Inflammatory macrophage (primary cell): Measurements from ENCODE around the gene LEKR1.

Experiments
- DNase-seq, 2 donors: peaks; one replicate each; pipeline ENCODE4 v3.0.0-alpha.2; 2020 to 2022

Gene LEKR1

DNA sequence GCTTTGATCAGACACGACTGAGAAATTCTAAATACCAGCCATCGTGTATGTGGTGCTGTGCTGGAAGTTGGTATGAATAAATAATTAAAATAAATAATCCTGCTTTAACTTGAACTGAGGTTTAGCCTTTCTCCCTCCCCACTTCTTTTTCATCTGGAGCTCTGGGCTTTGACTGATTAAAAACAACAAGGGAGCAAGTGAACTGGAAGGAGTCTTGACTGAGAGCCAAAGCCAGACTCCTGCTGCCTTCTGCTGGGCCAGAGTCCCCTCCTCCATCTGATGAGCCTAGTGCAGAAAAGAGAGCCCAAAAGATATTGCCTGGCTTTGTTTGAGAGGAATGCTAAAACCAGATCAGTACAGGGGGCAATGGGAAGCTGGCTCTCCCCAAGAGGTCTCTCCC, 237.8 kb downstream of the LEKR1 start:
- no peak for DNase-seq

- peak; percentile 72 to 81 for DNase-seq
Measured at GRCh38 chr3:157064402-157064801, 238.2 kb downstream of the LEKR1 start.

DNA sequence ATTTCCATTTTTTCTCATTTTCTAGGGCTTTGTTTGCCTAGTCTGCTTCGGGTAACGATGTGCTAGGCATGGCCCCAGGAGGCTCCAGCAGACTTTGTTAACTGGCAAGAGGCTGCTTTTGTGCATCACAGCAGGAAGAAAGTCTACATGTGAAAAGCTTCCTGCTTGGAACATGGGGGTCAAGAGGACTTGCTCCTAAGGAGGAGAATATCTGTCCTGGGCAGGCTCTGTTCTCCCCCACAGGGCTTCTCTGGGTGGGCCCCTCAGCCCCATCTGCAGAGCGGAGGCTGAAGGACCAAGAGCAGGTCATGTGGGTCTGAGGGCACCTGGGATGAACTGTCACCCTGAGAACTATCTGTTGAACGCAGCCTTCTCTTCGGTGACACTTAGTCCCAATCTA, 239.0 kb downstream of the LEKR1 start:
- no peak for DNase-seq

GRCh38 chr3:157066335-157067098, 240.4 kb downstream of the LEKR1 start:
- DNase-seq: no peak

DNA sequence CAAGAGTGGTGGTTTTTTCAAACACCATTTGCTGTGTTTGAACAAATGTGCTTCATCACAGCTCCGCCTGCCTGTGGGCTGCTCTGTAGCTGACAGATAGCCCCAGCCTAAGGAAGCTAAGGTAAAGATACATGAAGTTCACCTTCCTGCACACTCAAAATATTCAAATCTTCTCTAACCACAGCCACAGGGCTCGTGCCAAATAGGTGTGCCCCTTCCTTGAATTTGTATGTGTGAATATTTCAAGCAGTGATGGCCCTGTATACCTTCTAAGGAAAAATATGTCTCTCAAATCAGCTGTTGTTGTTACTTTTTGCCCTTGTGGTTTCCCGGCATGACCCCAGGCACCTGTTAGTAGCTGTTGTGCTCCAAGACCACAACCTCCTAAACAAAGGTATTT, 241.0 kb downstream of the LEKR1 start:
- no peak for DNase-seq

- no peak for DNase-seq
Measured at GRCh38 chr3:157069406-157069805, 243.3 kb downstream of the LEKR1 start.

DNA sequence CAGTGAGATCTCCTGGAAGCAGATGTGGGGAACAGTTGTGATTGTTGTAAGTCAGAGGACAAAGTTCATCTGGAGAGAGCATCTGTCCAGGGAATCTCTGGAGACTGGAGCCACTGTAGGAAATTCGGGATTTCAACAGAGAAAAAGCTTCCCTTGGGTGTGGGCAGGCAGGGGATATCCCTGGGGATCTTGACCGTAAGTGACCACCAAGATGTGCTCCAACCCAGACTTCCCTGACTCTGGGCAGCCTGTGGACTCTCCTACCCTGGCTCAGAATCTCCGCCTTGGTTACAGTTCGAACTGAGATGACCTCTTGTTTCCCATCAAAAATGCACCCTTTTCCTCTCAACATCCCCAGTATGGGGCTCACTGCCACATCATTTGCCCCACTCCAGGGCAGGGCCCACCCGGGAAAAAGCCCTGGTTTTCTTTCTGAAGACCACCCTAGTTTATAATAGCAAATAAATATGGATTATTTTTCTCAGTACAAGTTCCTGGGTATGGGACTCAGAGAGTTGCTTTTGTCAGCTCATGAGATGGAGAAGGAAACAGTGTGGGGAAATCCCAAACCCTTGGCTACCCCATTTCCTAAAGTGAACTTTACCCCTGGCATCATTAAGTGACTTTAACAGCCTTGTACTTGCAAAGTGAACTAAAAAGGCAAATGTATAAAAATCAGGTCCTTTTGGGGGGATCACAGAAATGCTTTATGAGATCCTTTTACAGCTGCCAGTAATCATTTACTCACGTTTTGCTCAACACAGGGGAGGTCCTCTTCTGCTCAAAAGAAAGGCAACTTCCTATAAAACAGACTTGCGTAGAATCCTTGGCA, 243.9 kb downstream of the LEKR1 start:
- DNase-seq: no peak

DNA sequence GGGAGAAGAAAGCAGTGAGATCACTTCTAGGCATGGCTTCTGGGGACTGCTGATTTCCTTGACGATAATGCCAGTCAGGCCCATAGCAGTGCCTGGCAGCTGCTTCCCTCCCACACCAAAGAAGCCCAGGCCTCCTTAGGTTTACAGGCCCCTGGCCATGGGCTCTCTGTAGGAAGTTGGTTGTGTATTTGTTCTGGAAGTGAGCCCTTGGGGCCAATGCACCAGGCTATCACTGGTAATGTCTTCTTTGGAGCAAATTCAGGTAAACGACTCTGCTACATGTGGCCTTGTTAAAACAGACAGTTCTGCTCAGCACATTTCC, 244.5 kb downstream of the LEKR1 start:
- peak; percentile 48 to 59 for DNase-seq

DNA sequence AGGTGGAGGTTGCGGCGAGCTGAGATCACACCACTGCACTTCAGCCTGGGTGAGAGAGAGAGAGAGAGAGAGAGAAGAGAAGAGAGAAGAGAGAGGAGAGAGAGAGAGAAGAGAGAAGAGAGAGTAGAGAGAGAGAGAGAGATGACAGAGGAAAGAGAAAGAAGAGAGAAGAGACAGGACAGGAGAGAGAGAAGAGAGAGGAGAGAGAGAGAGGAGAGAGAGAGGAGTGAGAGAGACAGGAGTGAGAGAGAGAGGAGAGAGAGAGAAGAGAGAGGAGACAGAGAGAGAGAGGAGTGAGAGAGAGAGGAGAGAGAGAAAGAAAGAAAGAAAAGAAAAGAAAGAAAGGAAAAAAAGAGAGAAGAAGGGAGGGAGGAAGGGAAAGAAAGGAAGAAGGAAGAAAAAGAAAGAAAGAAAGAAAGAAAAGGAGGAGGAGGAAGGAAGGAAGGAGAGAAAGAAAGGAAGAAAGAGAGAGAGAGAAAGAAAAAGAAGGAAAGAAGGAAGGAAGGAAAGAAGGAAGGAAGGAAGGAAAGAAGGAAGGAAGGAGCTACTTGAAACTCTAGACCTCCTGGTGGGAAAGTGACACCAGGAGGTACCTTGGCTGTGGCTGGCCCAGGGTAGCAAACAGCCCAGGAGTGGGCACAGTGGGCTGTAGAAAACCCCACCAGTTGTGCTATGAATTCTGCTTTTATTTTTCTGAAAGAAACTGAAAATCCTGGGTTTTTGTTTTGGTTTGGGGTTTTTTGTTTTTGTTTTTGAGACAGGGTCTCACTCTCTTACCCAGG, 245.8 kb downstream of the LEKR1 start:
- no peak for DNase-seq

GRCh38 chr3:157073810-157074209, 247.7 kb downstream of the LEKR1 start:
- no peak for DNase-seq

DNA sequence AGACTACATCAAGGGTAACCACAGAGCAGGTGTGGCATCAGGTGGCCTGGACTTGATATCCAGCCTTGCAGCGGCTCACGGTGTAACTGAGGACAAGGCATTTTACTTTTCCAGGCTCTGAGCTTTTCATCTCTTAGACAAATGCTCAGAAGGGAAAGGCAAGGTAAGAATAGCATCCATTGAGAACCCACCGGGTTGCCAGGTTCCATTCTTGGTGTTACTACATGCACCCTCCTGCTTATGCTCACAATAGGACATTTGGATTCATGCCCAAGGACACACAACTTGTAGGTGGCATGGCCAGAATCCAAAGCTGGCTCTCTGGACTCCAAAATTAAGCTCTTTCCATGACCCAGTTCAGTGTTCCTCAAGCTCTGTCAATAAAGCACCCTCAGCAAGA, 248.3 kb downstream of the LEKR1 start:
- no peak for DNase-seq

GRCh38 chr3:157074981-157075380, 248.8 kb downstream of the LEKR1 start:
- DNase-seq: no peak

GRCh38 chr3:157075693-157076420, 249.7 kb downstream of the LEKR1 start:
- no peak for DNase-seq

DNA sequence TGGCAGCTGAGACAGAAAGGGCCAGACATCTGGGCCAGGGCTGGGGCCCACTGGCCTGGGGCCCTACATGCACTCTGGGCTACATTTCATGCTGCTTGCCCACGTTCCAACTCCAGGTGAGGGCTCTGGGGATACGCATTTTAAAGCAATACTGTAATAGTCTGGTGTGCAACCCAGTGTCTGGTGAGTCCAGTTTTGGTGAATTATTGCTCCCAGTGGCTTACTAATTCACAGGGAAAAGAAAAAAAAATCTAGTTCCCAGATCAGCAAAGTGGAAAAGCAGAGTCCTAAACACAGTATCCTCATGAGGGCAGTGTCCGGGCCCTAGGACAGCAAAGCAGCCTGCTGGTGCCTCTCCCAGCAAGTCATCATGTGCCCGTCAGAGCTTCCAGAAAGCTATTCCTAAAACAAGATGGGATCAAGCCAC, 251.4 kb downstream of the LEKR1 start:
- DNase-seq: no peak

DNA sequence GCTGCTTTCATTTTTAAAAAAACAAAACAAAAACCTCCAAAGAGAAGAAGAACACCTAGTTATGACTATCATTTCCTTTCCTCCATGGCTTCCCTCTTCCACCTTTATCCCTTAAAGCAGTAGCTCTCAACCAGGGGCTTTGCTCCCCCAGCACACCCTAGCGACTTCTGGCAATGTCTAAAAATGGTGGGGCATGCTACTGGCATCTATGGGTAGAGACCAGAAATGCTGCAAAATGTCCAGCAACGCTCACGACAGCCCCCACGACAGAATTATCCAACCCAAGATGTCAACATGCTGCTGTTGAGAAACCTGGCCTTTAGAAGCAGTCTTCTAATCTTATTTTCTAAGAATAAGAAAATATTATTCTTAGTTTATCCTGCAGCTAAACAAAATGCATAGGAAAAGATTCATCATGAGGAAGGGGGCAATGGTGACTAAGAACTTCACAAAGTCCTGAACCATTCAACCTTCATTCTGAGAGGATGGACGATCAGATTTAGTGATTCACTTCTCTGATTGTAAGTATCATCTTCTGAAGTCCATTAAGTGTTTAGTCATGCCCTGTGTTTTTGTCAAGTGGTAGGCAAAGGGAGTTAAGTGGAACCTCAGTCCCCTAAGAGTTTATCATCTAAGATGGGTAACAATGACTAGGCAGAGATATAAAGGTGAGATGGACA, 252.1 kb downstream of the LEKR1 start:
- no peak for DNase-seq

- no peak for DNase-seq
Measured at GRCh38 chr3:157078811-157079185, 252.6 kb downstream of the LEKR1 start.

GRCh38 chr3:157079676-157080369, 253.7 kb downstream of the LEKR1 start:
- DNase-seq: no peak

DNA sequence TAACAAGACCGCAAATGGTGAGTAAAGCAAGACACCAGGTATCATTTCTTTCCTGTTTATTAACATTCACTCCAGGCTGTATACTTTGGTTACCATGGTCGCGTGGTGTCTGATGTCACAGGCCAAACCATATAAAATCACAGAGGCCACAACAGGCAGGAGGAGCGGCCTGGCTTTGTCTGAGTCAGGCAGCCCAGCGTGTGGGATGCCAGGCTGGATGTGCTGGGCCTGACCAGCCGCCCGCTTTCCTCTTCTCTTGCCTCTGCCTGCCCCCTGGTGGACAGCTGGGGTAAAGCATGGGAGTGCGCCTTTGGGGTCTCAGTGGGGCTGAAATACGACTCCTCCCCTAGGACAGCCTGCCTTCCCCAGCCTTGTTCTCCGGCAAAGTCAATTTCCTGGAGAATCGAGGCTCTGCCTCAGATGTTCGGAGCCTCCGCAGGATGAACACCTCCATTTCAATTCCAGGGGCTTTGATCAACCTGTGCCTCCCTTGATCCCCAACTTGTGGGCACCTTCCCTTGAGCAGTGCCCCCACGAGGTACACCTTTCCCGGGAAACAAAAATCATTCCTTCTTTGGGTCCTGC, 255.6 kb downstream of the LEKR1 start:
- peak; percentile 83 to 92 for DNase-seq

- peak in 1 of 2 donors; percentile 16 for DNase-seq
Measured at GRCh38 chr3:157082305-157082982, 256.3 kb downstream of the LEKR1 start.

- no peak for DNase-seq
Measured at GRCh38 chr3:157083824-157084223, 257.7 kb downstream of the LEKR1 start.
